ENCODE results near the gene LPCAT2.

GRCh38 chr16:55494994-55495421, 13.9 kb upstream of the LPCAT2 start:
- peak; percentile 53 to 71 for TF ChIP-seq CTCF (conservative IDR thresholded peaks at IDR 0.05 in 1 of 2, IDR thresholded peaks at IDR 0.05 in 1 of 2; ENCODE audit: extremely low read depth in 1 of 2, insufficient read depth in 1 of 2, low read depth in 1 of 2, low read length in 2 of 2)
- TF ChIP-seq EZH2 (IDR thresholded peaks at IDR 0.05; ENCODE audit: borderline replicate concordance, low read length), result no peak

Data from mammary epithelial cell (primary cell).